NCI-H510A (cell line): ENCODE measurements around the gene ATP6V0E2.
"Not testable (repeated sequence)": the region's sequence is repeated elsewhere in the genome, so short reads cannot be mapped to it uniquely, and the experiment has no call there.

Experiments used
- DNase-seq: peaks from one replicate; lab custom pipeline; 2025; lab: John Stamatoyannopoulos, UW

ATP6V0E2 gene

GRCh38 chr7:149879766-149880637, 6.2 kb downstream of the ATP6V0E2 start:
- no peak for DNase-seq

- DNase-seq: peak; percentile 20
Measured at GRCh38 chr7:149880638-149881311, 7.0 kb downstream of the ATP6V0E2 start.

- no peak for DNase-seq
Measured at GRCh38 chr7:149881328-149882247, 7.8 kb downstream of the ATP6V0E2 start.

- no peak for DNase-seq
Measured at GRCh38 chr7:149882248-149883047, 8.7 kb downstream of the ATP6V0E2 start.

GRCh38 chr7:149883048-149883438, 9.3 kb downstream of the ATP6V0E2 start:
- DNase-seq: no peak

GRCh38 chr7:149883452-149883861, 9.7 kb downstream of the ATP6V0E2 start:
- peak; percentile 33 for DNase-seq

- DNase-seq: no peak
Measured at GRCh38 chr7:149884016-149884415, 10.2 kb downstream of the ATP6V0E2 start.

- DNase-seq: no peak
Measured at GRCh38 chr7:149884541-149884940, 10.8 kb downstream of the ATP6V0E2 start.

- DNase-seq: no peak
Measured at GRCh38 chr7:149885191-149886017, 11.6 kb downstream of the ATP6V0E2 start.

- no peak for DNase-seq
Measured at GRCh38 chr7:149886018-149886415, 12.2 kb downstream of the ATP6V0E2 start.

GRCh38 chr7:149887311-149887710, 13.5 kb downstream of the ATP6V0E2 start:
- DNase-seq: no peak

- DNase-seq: not testable (repeated sequence)
Measured at GRCh38 chr7:149890715-149891114, 16.9 kb downstream of the ATP6V0E2 start.

GRCh38 chr7:149894957-149895356, 21.2 kb downstream of the ATP6V0E2 start:
- DNase-seq: not testable (repeated sequence)

GRCh38 chr7:149907776-149908376, 34.1 kb downstream of the ATP6V0E2 start:
- not testable (repeated sequence) for DNase-seq

- not testable (repeated sequence) for DNase-seq
Measured at GRCh38 chr7:149910219-149910618, 36.5 kb downstream of the ATP6V0E2 start.

GRCh38 chr7:149912126-149912525, 38.4 kb downstream of the ATP6V0E2 start:
- DNase-seq: not testable (repeated sequence)

- not testable (repeated sequence) for DNase-seq
Measured at GRCh38 chr7:149926414-149926813, 52.6 kb downstream of the ATP6V0E2 start.
